Measurements from ENCODE around the gene SLC22A1.

Gene SLC22A1

GRCh38 chr6:160134779-160135547, 13.3 kb downstream of the SLC22A1 start:
- in situ Hi-C loops (cut with HindIII; ENCODE audit: low sequenced_read_pairs): no loop called here
- no peak for DNase-seq (ENCODE audit: low read depth, low spot score)
- TF ChIP-seq CTCF (IDR thresholded peaks at IDR 0.05; ENCODE audit: low read depth, low read length): no peak
- H3K4me3 ChIP-seq (ENCODE audit: low read depth, low read length): no peak overlapping the region

GRCh38 chr6:160135907-160136655, 14.5 kb downstream of the SLC22A1 start:
- TF ChIP-seq CTCF (IDR thresholded peaks at IDR 0.05; ENCODE audit: low read depth, low read length): no peak
- in situ Hi-C loops (cut with HindIII; ENCODE audit: low sequenced_read_pairs): no loop called here
- no peak overlapping the region for H3K4me3 ChIP-seq (ENCODE audit: low read depth, low read length)
- no peak for DNase-seq (ENCODE audit: low read depth, low spot score)

- no peak for DNase-seq (ENCODE audit: low read depth, low spot score)
- in situ Hi-C loops (cut with HindIII; ENCODE audit: low sequenced_read_pairs): no loop called here
- H3K4me3 ChIP-seq (ENCODE audit: low read depth, low read length): no peak overlapping the region
- no peak for TF ChIP-seq CTCF (IDR thresholded peaks at IDR 0.05; ENCODE audit: low read depth, low read length)
Measured at GRCh38 chr6:160137130-160137988, 15.7 kb downstream of the SLC22A1 start.

- H3K4me3 ChIP-seq (ENCODE audit: low read depth, low read length): no peak overlapping the region
- peak; percentile 75 for DNase-seq (ENCODE audit: low read depth, low spot score)
- TF ChIP-seq CTCF (IDR thresholded peaks at IDR 0.05; ENCODE audit: low read depth, low read length): peak; percentile 70
- in situ Hi-C loops (cut with HindIII; ENCODE audit: low sequenced_read_pairs): no loop called here
Measured at GRCh38 chr6:160137989-160138835, 16.6 kb downstream of the SLC22A1 start.

GRCh38 chr6:160138839-160139419, 17.3 kb downstream of the SLC22A1 start:
- in situ Hi-C loops (cut with HindIII; ENCODE audit: low sequenced_read_pairs): no loop called here
- no peak for DNase-seq (ENCODE audit: low read depth, low spot score)
- H3K4me3 ChIP-seq (ENCODE audit: low read depth, low read length): no peak overlapping the region
- TF ChIP-seq CTCF (IDR thresholded peaks at IDR 0.05; ENCODE audit: low read depth, low read length): no peak
